WTC11 (cell line): ENCODE measurements around the gene STRA8. TPM values are rescaled to one million over a fixed set of nuclear protein-coding genes. Genes with fewer than 3 reads are reported as not detected.

ENCODE experiments used
- ATAC-seq: fragments of 200-7000 bp; cut with Tn5 transposase; 2 replicates; pipeline ENCODE4 v1.10.0; 2021; ENCODE audit warnings: mild to moderate bottlenecking, moderate library complexity
- CTCF ChIA-PET: fragments of 300-600 bp; sonication (Branson Sonifier 250); formaldehyde crosslinking; loops from one replicate; lab custom pipeline; 2021; ENCODE audit warnings: antibody characterized with exemption; lab: Charles Lee
- POLR2A ChIA-PET: fragments of 350-600 bp; sonication (Branson Sonifier 250); formaldehyde crosslinking; loops from one replicate; lab custom pipeline; 2021; ENCODE audit warnings: antibody characterized with exemption; lab: Charles Lee
- DNase-seq: peaks from one replicate; pipeline ENCODE4 v3.0.0; 2021; ENCODE audit warnings: low spot score
- H3K27ac Mint-ChIP-seq: 2 replicates; pipeline ENCODE4 v1.8.0; 2021; ENCODE audit warnings: mixed read lengths
- H3K27me3 Mint-ChIP-seq: 2 replicates; pipeline ENCODE4 v1.8.0; 2021; ENCODE audit warnings: low read depth, mild to moderate bottlenecking, moderate library complexity, mixed read lengths
- H3K36me3 Mint-ChIP-seq: 2 replicates; pipeline ENCODE4 v1.8.0; 2021; ENCODE audit warnings: mixed read lengths
- H3K4me1 Mint-ChIP-seq: 2 replicates; pipeline ENCODE4 v1.8.0; 2022; ENCODE audit warnings: mixed read lengths
- H3K4me3 Mint-ChIP-seq: 2 replicates; pipeline ENCODE4 v1.8.0; 2021; ENCODE audit warnings: mild to moderate bottlenecking, moderate library complexity, mixed read lengths
- H3K9me3 Mint-ChIP-seq: 2 replicates; pipeline ENCODE4 v1.8.0; 2021; ENCODE audit warnings: mixed read lengths
- ETV6 ChIP-seq: sonication (generic); formaldehyde crosslinking; IDR thresholded peaks from 2 replicates; pipeline ENCODE4 v1.8.1; 2022; ENCODE audit warnings: mild to moderate bottlenecking, missing genetic modification reagents
- FOXJ3 ChIP-seq: sonication (generic); formaldehyde crosslinking; IDR thresholded peaks from 2 replicates; pipeline ENCODE4 v1.9.0; 2021; ENCODE audit warnings: missing genetic modification reagents, mild to moderate bottlenecking, borderline replicate concordance
- GTF2I ChIP-seq: fragments of 250-450 bp; sonication (Bioruptor Pico); conservative IDR thresholded peaks from 2 replicates; pipeline ENCODE4 v1.4.0; 2021; ENCODE audit warnings: mild to moderate bottlenecking
- HMGA2 ChIP-seq: fragments of 250-450 bp; sonication (Bioruptor Pico); IDR thresholded peaks from 2 replicates; pipeline ENCODE4 v1.4.0; 2021; ENCODE audit warnings: mild to moderate bottlenecking, moderate library complexity
- NR1H2 ChIP-seq: sonication (generic); formaldehyde crosslinking; IDR thresholded peaks from 2 replicates; pipeline ENCODE4 v1.9.0; 2021; ENCODE audit warnings: mild to moderate bottlenecking, moderate library complexity, missing genetic modification reagents
- SP1 ChIP-seq: sonication (generic); formaldehyde crosslinking; conservative IDR thresholded peaks from 2 replicates; pipeline ENCODE4 v1.8.1; 2022; ENCODE audit warnings: missing genetic modification reagents
- TCF7 ChIP-seq: sonication (generic); formaldehyde crosslinking; IDR thresholded peaks from 2 replicates; pipeline ENCODE4 v1.8.0; 2022; ENCODE audit warnings: mild to moderate bottlenecking, low read depth, missing genetic modification reagents, moderate library complexity
- TEAD4 ChIP-seq: sonication (generic); formaldehyde crosslinking; IDR thresholded peaks from 2 replicates; pipeline ENCODE4 v1.8.0; 2022; ENCODE audit warnings: mild to moderate bottlenecking, missing genetic modification reagents
- ZNF232 ChIP-seq: sonication (generic); formaldehyde crosslinking; IDR thresholded peaks from 2 replicates; pipeline ENCODE4 v1.8.0; 2022; ENCODE audit warnings: mild to moderate bottlenecking, missing genetic modification reagents
- total RNA-seq: library from RNA; stranded (reverse); gene quantifications from 3 replicates; pipeline ENCODE4 v1.2.3, GENCODE V29; 2021
- TF ChIP-seq, protein P1 (sequence below): fragments of 250-450 bp; sonication (Bioruptor Pico); conservative IDR thresholded peaks from 2 replicates; pipeline ENCODE4 v1.9.0; 2021; ENCODE audit warnings: mild to moderate bottlenecking
- TF ChIP-seq, protein P2 (sequence below): sonication (generic); formaldehyde crosslinking; IDR thresholded peaks from 2 replicates; pipeline ENCODE4 v1.8.1; 2023; ENCODE audit warnings: mild to moderate bottlenecking, missing genetic modification reagents
- TF ChIP-seq, protein P3 (sequence below): fragments of 250-450 bp; sonication (Bioruptor Pico); IDR thresholded peaks from 2 replicates; pipeline ENCODE4 v1.9.0; 2021; ENCODE audit warnings: mild to moderate bottlenecking, borderline replicate concordance
- TF ChIP-seq, protein P4 (sequence below): sonication (generic); formaldehyde crosslinking; IDR thresholded peaks from 2 replicates; pipeline ENCODE4 v1.8.0; 2022; ENCODE audit warnings: mild to moderate bottlenecking, missing genetic modification reagents
- TF ChIP-seq, protein P5 (sequence below): sonication (generic); formaldehyde crosslinking; IDR thresholded peaks from 2 replicates; pipeline ENCODE4 v1.8.1; 2022; ENCODE audit warnings: mild to moderate bottlenecking, missing genetic modification reagents, moderate library complexity, borderline replicate concordance
- TF ChIP-seq, protein P6 (sequence below): sonication (generic); formaldehyde crosslinking; IDR thresholded peaks from 2 replicates; pipeline ENCODE4 v1.8.0; 2023; ENCODE audit warnings: mild to moderate bottlenecking, missing genetic modification reagents
- TF ChIP-seq, protein P7 (sequence below): fragments of 250-450 bp; sonication (Bioruptor Pico); IDR thresholded peaks from 2 replicates; pipeline ENCODE4 v1.9.0; 2021; ENCODE audit warnings: mild to moderate bottlenecking

The STRA8 gene
- total RNA-seq, 1 experiment from 2014 or later, result not detected

DNA sequence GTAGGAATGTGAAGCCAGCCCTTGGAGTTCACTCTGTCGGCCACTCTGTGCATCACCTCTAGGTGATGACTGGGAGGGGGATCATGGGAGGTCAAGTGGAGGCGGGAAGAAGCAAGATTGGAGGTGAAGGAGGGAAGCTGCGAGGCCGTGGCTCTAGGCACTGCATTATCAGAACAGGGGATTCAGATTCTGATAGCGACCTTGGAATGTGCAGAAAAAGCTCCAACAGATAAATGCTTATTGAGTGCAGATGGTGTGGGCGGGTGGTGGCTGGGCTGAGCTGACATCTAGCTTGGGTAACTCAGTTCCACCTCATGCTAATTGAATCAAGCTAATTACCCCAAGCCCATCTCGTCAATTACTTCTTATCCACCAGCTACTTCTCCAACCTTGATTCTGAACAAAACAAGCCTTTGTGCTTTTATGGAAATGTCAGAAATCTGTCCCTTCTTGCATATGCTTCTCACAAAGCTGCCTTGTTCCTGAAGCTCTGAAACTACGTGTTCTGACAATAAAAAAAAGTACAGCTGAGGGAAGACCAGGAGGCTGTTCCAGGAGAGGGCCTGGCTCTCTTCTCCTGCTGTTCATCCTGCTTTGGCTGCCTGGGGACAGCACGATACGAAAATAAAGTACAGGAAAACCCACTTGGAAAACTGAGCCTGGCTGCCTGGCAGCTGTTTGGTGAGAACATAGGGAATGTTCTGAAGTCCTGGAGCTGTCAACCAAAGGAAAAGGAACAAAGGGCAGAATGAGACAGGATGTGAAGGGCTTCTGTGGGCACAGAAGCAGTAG, 27.5 kb downstream of the STRA8 start:
- DNase-seq, result no peak
- CTCF ChIA-PET, result interaction anchor here (1.6 to 5.2 kb wide), 2 partner anchors 8 to 14 kb away, joined by 4 to 52 read pairs; no protein-coding TSS in a partner anchor
- no peak for TF ChIP-seq HMGA2
- no peak for TF ChIP-seq NR1H2 (CRISPR knock-in tag)
- TF ChIP-seq TEAD4, result no peak
- TF ChIP-seq, protein P1, sequence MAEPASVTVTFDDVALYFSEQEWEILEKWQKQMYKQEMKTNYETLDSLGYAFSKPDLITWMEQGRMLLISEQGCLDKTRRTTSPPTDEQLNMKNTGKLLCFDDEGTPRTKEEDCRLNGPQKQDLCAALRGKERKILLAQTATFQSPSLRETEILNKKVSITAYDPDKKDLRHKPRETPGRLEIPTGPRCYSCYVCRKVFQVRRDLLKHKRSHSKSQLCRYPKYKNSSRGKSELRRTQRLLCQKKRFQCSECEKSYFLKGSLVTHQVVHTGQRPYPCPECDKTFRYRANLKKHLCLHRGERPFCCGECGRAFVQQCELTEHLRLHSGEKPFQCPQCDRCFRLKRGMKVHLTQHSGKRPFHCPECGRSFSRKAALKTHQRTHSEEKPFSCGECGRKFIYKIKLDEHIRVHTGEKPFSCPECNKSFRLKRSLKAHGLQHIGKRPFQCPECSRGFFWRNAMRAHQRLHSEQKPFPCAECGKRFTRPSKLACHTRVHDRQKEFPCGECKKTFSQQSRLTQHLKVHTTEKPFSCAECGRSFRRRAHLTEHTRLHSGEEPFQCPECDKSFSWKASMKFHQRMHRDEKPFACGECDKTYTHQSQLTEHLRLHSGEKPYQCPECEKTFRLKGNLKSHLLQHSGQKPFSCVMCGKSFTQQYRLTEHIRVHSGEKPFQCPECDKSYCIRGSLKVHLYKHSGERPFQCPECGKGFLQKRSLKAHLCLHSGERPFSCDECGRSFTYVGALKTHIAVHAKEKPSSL (CRISPR knock-in tag), result no peak
- TF ChIP-seq, protein P2, sequence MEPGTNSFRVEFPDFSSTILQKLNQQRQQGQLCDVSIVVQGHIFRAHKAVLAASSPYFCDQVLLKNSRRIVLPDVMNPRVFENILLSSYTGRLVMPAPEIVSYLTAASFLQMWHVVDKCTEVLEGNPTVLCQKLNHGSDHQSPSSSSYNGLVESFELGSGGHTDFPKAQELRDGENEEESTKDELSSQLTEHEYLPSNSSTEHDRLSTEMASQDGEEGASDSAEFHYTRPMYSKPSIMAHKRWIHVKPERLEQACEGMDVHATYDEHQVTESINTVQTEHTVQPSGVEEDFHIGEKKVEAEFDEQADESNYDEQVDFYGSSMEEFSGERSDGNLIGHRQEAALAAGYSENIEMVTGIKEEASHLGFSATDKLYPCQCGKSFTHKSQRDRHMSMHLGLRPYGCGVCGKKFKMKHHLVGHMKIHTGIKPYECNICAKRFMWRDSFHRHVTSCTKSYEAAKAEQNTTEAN (CRISPR knock-in tag), result no peak
- no peak for TF ChIP-seq ZNF232
- H3K4me3 Mint-ChIP-seq, result no peak overlapping the region
- no peak overlapping the region for H3K27ac Mint-ChIP-seq
- H3K36me3 Mint-ChIP-seq, result no peaks in the 10 kb centered on the region
- no peak for ATAC-seq
- POLR2A ChIA-PET, result no interaction called here
- peaks cover 15% of the 10 kb centered on the region for H3K9me3 Mint-ChIP-seq
- no peaks in the 10 kb centered on the region; the same call in 1 of the 2 replicates for H3K27me3 Mint-ChIP-seq
- H3K4me1 Mint-ChIP-seq, result peaks cover 14% of the 10 kb centered on the region

DNA sequence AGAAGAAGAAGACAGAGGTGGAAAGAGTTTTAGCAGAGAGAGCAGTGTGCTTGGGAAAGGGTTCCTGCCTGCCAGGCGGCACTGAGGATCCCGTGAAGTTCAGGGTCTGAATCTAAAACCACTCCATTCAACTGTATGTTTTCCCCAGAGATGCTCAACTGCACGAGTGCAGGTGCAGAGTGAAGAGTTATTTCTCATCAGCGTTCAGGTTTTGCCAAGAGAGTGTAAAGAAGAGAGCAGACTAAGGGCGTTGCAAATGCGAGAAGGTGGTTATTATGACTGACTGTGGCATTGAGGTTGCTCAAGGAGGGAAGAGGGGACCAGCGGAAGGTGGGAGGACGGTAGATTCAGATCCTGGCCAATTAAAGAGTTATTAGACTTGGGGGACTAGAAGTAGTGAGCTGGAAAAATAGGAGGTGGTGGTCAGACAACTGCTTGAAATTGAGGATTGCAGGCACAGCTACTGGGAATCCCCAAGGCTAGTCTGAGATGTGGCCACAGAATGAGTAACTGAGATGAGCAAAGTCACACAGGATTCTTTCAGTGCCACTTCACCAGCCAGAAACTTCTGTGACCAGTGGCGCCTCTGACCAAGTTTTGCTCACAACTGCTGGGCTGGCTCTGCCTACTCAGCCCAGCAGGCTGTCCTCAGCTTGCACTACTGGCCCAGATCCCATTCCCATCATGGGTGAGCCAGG, 29.1 kb downstream of the STRA8 start:
- peaks cover 26% of the 10 kb centered on the region for H3K9me3 Mint-ChIP-seq
- TF ChIP-seq GTF2I (CRISPR knock-in tag) (no peak), ETV6 (CRISPR knock-in tag) (no peak), FOXJ3 (CRISPR knock-in tag) (no peak), SP1 (CRISPR knock-in tag) (no peak), TCF7 (no peak)
- TF ChIP-seq, protein P3, sequence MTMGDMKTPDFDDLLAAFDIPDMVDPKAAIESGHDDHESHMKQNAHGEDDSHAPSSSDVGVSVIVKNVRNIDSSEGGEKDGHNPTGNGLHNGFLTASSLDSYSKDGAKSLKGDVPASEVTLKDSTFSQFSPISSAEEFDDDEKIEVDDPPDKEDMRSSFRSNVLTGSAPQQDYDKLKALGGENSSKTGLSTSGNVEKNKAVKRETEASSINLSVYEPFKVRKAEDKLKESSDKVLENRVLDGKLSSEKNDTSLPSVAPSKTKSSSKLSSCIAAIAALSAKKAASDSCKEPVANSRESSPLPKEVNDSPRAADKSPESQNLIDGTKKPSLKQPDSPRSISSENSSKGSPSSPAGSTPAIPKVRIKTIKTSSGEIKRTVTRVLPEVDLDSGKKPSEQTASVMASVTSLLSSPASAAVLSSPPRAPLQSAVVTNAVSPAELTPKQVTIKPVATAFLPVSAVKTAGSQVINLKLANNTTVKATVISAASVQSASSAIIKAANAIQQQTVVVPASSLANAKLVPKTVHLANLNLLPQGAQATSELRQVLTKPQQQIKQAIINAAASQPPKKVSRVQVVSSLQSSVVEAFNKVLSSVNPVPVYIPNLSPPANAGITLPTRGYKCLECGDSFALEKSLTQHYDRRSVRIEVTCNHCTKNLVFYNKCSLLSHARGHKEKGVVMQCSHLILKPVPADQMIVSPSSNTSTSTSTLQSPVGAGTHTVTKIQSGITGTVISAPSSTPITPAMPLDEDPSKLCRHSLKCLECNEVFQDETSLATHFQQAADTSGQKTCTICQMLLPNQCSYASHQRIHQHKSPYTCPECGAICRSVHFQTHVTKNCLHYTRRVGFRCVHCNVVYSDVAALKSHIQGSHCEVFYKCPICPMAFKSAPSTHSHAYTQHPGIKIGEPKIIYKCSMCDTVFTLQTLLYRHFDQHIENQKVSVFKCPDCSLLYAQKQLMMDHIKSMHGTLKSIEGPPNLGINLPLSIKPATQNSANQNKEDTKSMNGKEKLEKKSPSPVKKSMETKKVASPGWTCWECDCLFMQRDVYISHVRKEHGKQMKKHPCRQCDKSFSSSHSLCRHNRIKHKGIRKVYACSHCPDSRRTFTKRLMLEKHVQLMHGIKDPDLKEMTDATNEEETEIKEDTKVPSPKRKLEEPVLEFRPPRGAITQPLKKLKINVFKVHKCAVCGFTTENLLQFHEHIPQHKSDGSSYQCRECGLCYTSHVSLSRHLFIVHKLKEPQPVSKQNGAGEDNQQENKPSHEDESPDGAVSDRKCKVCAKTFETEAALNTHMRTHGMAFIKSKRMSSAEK, result no peak
- TF ChIP-seq, protein P4, sequence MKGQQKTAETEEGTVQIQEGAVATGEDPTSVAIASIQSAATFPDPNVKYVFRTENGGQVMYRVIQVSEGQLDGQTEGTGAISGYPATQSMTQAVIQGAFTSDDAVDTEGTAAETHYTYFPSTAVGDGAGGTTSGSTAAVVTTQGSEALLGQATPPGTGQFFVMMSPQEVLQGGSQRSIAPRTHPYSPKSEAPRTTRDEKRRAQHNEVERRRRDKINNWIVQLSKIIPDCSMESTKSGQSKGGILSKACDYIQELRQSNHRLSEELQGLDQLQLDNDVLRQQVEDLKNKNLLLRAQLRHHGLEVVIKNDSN (CRISPR knock-in tag), result no peak
- TF ChIP-seq, protein P5, sequence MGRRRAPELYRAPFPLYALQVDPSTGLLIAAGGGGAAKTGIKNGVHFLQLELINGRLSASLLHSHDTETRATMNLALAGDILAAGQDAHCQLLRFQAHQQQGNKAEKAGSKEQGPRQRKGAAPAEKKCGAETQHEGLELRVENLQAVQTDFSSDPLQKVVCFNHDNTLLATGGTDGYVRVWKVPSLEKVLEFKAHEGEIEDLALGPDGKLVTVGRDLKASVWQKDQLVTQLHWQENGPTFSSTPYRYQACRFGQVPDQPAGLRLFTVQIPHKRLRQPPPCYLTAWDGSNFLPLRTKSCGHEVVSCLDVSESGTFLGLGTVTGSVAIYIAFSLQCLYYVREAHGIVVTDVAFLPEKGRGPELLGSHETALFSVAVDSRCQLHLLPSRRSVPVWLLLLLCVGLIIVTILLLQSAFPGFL (CRISPR knock-in tag), result no peak
- TF ChIP-seq, protein P6, sequence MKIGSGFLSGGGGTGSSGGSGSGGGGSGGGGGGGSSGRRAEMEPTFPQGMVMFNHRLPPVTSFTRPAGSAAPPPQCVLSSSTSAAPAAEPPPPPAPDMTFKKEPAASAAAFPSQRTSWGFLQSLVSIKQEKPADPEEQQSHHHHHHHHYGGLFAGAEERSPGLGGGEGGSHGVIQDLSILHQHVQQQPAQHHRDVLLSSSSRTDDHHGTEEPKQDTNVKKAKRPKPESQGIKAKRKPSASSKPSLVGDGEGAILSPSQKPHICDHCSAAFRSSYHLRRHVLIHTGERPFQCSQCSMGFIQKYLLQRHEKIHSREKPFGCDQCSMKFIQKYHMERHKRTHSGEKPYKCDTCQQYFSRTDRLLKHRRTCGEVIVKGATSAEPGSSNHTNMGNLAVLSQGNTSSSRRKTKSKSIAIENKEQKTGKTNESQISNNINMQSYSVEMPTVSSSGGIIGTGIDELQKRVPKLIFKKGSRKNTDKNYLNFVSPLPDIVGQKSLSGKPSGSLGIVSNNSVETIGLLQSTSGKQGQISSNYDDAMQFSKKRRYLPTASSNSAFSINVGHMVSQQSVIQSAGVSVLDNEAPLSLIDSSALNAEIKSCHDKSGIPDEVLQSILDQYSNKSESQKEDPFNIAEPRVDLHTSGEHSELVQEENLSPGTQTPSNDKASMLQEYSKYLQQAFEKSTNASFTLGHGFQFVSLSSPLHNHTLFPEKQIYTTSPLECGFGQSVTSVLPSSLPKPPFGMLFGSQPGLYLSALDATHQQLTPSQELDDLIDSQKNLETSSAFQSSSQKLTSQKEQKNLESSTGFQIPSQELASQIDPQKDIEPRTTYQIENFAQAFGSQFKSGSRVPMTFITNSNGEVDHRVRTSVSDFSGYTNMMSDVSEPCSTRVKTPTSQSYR, result no peak
- TF ChIP-seq, protein P7, sequence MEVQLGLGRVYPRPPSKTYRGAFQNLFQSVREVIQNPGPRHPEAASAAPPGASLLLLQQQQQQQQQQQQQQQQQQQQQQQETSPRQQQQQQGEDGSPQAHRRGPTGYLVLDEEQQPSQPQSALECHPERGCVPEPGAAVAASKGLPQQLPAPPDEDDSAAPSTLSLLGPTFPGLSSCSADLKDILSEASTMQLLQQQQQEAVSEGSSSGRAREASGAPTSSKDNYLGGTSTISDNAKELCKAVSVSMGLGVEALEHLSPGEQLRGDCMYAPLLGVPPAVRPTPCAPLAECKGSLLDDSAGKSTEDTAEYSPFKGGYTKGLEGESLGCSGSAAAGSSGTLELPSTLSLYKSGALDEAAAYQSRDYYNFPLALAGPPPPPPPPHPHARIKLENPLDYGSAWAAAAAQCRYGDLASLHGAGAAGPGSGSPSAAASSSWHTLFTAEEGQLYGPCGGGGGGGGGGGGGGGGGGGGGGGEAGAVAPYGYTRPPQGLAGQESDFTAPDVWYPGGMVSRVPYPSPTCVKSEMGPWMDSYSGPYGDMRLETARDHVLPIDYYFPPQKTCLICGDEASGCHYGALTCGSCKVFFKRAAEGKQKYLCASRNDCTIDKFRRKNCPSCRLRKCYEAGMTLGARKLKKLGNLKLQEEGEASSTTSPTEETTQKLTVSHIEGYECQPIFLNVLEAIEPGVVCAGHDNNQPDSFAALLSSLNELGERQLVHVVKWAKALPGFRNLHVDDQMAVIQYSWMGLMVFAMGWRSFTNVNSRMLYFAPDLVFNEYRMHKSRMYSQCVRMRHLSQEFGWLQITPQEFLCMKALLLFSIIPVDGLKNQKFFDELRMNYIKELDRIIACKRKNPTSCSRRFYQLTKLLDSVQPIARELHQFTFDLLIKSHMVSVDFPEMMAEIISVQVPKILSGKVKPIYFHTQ (CRISPR knock-in tag), result no peak
- TF ChIP-seq, all 79 proteins: peak for 0
- ChIA-PET CTCF (interaction anchor here (5.2 kb wide), 1 partner anchor 13 kb away, joined by 52 read pairs; no protein-coding TSS in a partner anchor), POLR2A (no interaction called here)
- DNase-seq, result no peak
- H3K4me1 Mint-ChIP-seq, result peaks cover 14% of the 10 kb centered on the region
- H3K36me3 Mint-ChIP-seq, result no peaks in the 10 kb centered on the region
- ATAC-seq, result no peak
- H3K27me3 Mint-ChIP-seq, result no peaks in the 10 kb centered on the region; the same call in 1 of the 2 replicates
- H3K4me3 Mint-ChIP-seq, result no peak overlapping the region
- no peak overlapping the region for H3K27ac Mint-ChIP-seq
